ENCODE results near the gene ACY1.

GRCh38 chr3:51999846-52000245 is 16.5 kb downstream of the ACY1 start:
- TF ChIP-seq, protein P1, sequence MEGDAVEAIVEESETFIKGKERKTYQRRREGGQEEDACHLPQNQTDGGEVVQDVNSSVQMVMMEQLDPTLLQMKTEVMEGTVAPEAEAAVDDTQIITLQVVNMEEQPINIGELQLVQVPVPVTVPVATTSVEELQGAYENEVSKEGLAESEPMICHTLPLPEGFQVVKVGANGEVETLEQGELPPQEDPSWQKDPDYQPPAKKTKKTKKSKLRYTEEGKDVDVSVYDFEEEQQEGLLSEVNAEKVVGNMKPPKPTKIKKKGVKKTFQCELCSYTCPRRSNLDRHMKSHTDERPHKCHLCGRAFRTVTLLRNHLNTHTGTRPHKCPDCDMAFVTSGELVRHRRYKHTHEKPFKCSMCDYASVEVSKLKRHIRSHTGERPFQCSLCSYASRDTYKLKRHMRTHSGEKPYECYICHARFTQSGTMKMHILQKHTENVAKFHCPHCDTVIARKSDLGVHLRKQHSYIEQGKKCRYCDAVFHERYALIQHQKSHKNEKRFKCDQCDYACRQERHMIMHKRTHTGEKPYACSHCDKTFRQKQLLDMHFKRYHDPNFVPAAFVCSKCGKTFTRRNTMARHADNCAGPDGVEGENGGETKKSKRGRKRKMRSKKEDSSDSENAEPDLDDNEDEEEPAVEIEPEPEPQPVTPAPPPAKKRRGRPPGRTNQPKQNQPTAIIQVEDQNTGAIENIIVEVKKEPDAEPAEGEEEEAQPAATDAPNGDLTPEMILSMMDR (IDR thresholded peaks at IDR 0.05): no peak
- TF ChIP-seq TCF7L2 (IDR thresholded peaks at IDR 0.05; ENCODE audit: low read depth, low read length) (no peak), REST (IDR thresholded peaks at IDR 0.05; ENCODE audit: insufficient read depth in 1 of 2, low read depth in 2 of 2, low read length in 1 of 2) (no peak), SIN3A (IDR thresholded peaks at IDR 0.05; ENCODE audit: borderline replicate concordance, insufficient read depth, low read depth, low read length) (no peak)

Measured in Panc1 (cell line).